H1 (cell line): ENCODE data around the gene SMIM35. TPM values are rescaled to one million over a fixed set of nuclear protein-coding genes. Genes with fewer than 3 reads are reported as not detected.

Experiments
- CTCF ChIA-PET: fragments of 300-600 bp; sonication (Branson Sonifier 250); formaldehyde crosslinking; loops from one replicate; lab custom pipeline; 2021; ENCODE audit not compliant: partially characterized antibody; lab: Charles Lee
- POLR2A ChIA-PET: fragments of 300-600 bp; sonication (Branson Sonifier 250); formaldehyde crosslinking; loops from one replicate; lab custom pipeline; 2021; ENCODE audit warnings: inconsistent platforms; ENCODE audit not compliant: partially characterized antibody; lab: Charles Lee
- DNase-seq, 2 experiments: peaks; one replicate each; pipeline versions ENCODE4 v3.0.0 to v3.0.0-alpha.2; 2010 to 2022; ENCODE audit warnings: low spot score in 2 of 2, low read depth in 1 of 2, mixed read lengths in 1 of 2
- FAIRE-seq: peaks from 2 replicates; lab custom pipeline; 2011; peaks lifted over from hg19 to GRCh38; lab: Jason Lieb, UNC
- H2AFZ ChIP-seq: 2 replicates; pipeline ENCODE4 v1.8.1; 2012; ENCODE audit warnings: low read length, inconsistent platforms
- H2AK5ac ChIP-seq: 2 replicates; pipeline ENCODE4 v1.6.1; 2013; ENCODE audit warnings: low read depth, low read length
- H2BK120ac ChIP-seq: replicated peaks from 2 replicates; pipeline ENCODE3; 2013; ENCODE audit warnings: low read depth, low read length, inconsistent platforms
- H2BK12ac ChIP-seq: 2 replicates; pipeline ENCODE4 v1.6.1; 2013; ENCODE audit warnings: low read depth, low read length
- H2BK15ac ChIP-seq: 2 replicates; pipeline ENCODE4 v1.6.1; 2013; ENCODE audit warnings: low read length
- H2BK20ac ChIP-seq: 2 replicates; pipeline ENCODE4 v1.6.1; 2013; ENCODE audit warnings: low read length
- H2BK5ac ChIP-seq: 2 replicates; pipeline ENCODE4 v1.6.1; 2013; ENCODE audit warnings: low read depth, low read length
- H3K14ac ChIP-seq: 2 replicates; pipeline ENCODE4 v1.6.1; 2013; ENCODE audit warnings: inconsistent platforms; ENCODE audit not compliant: insufficient read length
- H3K18ac ChIP-seq: 2 replicates; pipeline ENCODE4 v1.6.1; 2013; ENCODE audit warnings: low read length; ENCODE audit errors: extremely low read depth
- H3K23ac ChIP-seq: 2 replicates; pipeline ENCODE4 v1.6.1; 2013; ENCODE audit warnings: inconsistent platforms; ENCODE audit not compliant: insufficient read length
- H3K23me2 ChIP-seq: 2 replicates; pipeline ENCODE4 v1.6.1; 2013; ENCODE audit warnings: low read depth, low read length
- H3K27ac ChIP-seq: 2 replicates; pipeline ENCODE4 v1.6.1; 2011; ENCODE audit warnings: low read depth, low read length, inconsistent platforms
- H3K27me3 ChIP-seq, 4 experiments: replicated peaks in 1 of 4; 1 replicate in 1 of 4; 2 replicates in 3 of 4; pipeline versions ENCODE4 v1.6.1 to v1.8.1; 2011 to 2013; ENCODE audit warnings: low read length in 3 of 4, mild to moderate bottlenecking in 3 of 4, inconsistent platforms in 2 of 4, mixed read lengths in 2 of 4, moderate library complexity in 1 of 4; ENCODE audit not compliant: control insufficient read depth in 3 of 4, insufficient read depth in 3 of 4; ENCODE audit errors: extremely low read depth in 1 of 4
- H3K36me3 ChIP-seq, 4 experiments: 2 replicates each; pipeline versions ENCODE4 v1.6.1 to v1.8.1; 2011 to 2013; ENCODE audit warnings: mild to moderate bottlenecking in 4 of 4, low read length in 3 of 4, moderate library complexity in 2 of 4, control low read depth in 1 of 4, inconsistent platforms in 1 of 4; ENCODE audit not compliant: insufficient read depth in 4 of 4, control insufficient read depth in 2 of 4
- H3K4ac ChIP-seq: replicated peaks from 2 replicates; pipeline ENCODE3; 2013; ENCODE audit warnings: low read length, low read depth, mixed read lengths, inconsistent platforms; ENCODE audit not compliant: insufficient read length
- H3K4me1 ChIP-seq, 4 experiments: replicated peaks in 1 of 4; 1 replicate in 1 of 4; 2 replicates in 3 of 4; pipeline versions ENCODE4 v1.6.1 to v1.8.1; 2011 to 2013; ENCODE audit warnings: low read length in 3 of 4, inconsistent platforms in 2 of 4, mixed read lengths in 1 of 4; ENCODE audit not compliant: insufficient read depth in 4 of 4, control insufficient read depth in 3 of 4
- H3K4me2 ChIP-seq, 2 experiments: 2 replicates each; pipeline versions ENCODE4 v1.6.1 to v1.8.1; 2011 to 2013; ENCODE audit warnings: low read depth in 2 of 2, low read length in 2 of 2, control low read depth in 1 of 2, inconsistent platforms in 1 of 2, mild to moderate bottlenecking in 1 of 2; ENCODE audit not compliant: insufficient read depth in 1 of 2
- H3K4me3 ChIP-seq, 4 experiments: fragments of 200-600, 300-600 bp in 1 of 4; sonication (generic), shearing (Covaris generic), sonication (Bioruptor Twin) in 1 of 4; 2 replicates each; pipeline versions ENCODE4 v1.5.1 to v1.8.1; 2011 to 2016; ENCODE audit warnings: low read length in 4 of 4, low read depth in 3 of 4, control low read depth in 2 of 4, inconsistent platforms in 2 of 4, mild to moderate bottlenecking in 2 of 4, mixed read lengths in 1 of 4, moderate library complexity in 1 of 4; ENCODE audit not compliant: insufficient read depth in 2 of 4; ENCODE audit errors: extremely low read depth in 1 of 4
- H3K56ac ChIP-seq: replicated peaks from 2 replicates; pipeline ENCODE3; 2013; ENCODE audit warnings: low read depth, mild to moderate bottlenecking, mixed read lengths, low read length, inconsistent platforms; ENCODE audit not compliant: insufficient read length
- H3K79me1 ChIP-seq: 2 replicates; pipeline ENCODE4 v1.6.1; 2013; ENCODE audit warnings: low read depth, low read length, control low read depth
- H3K79me2 ChIP-seq, 2 experiments: 2 replicates each; pipeline versions ENCODE4 v1.6.1 to v1.8.1; 2012 to 2013; ENCODE audit warnings: low read length in 2 of 2, mild to moderate bottlenecking in 2 of 2, inconsistent platforms in 1 of 2; ENCODE audit not compliant: insufficient read depth in 2 of 2, control insufficient read depth in 1 of 2
- H3K9ac ChIP-seq, 4 experiments: replicated peaks in 1 of 4; 1 replicate in 1 of 4; 2 replicates in 3 of 4; pipeline versions ENCODE4 v1.6.1 to v1.8.1; 2011 to 2013; ENCODE audit warnings: low read depth in 3 of 4, low read length in 3 of 4, control low read depth in 2 of 4, mild to moderate bottlenecking in 2 of 4, moderate library complexity in 2 of 4, inconsistent platforms in 1 of 4; ENCODE audit errors: extremely low read depth in 1 of 4
- H3K9me3 ChIP-seq, 2 experiments: 2 replicates each; pipeline versions ENCODE4 v1.6.1 to v1.8.1; 2012 to 2013; ENCODE audit warnings: mild to moderate bottlenecking in 2 of 2, moderate library complexity in 2 of 2, control low read depth in 1 of 2, inconsistent platforms in 1 of 2, low read depth in 1 of 2, low read length in 1 of 2, mixed read lengths in 1 of 2; ENCODE audit not compliant: insufficient read depth in 2 of 2
- H4K20me1 ChIP-seq, 2 experiments: replicated peaks in 1 of 2; 2 replicates each; pipeline versions ENCODE3 to v1.8.1; 2011 to 2013; ENCODE audit warnings: inconsistent platforms in 2 of 2, low read length in 2 of 2, mild to moderate bottlenecking in 1 of 2; ENCODE audit not compliant: insufficient read depth in 2 of 2, control insufficient read depth in 1 of 2
- H4K5ac ChIP-seq: 2 replicates; pipeline ENCODE4 v1.6.1; 2013; ENCODE audit warnings: low read length, low read depth, mixed read lengths, inconsistent platforms; ENCODE audit not compliant: insufficient read length
- H4K8ac ChIP-seq: 2 replicates; pipeline ENCODE4 v1.8.0; 2013; ENCODE audit warnings: mild to moderate bottlenecking, moderate library complexity, low read length, inconsistent platforms; ENCODE audit not compliant: insufficient read depth; ENCODE audit errors: extremely low read depth
- H4K91ac ChIP-seq: replicated peaks from 2 replicates; pipeline ENCODE3; 2013; ENCODE audit warnings: low read length, mixed read lengths, inconsistent platforms; ENCODE audit not compliant: insufficient read length
- CTBP2 ChIP-seq: IDR thresholded peaks from 2 replicates; pipeline ENCODE4 v1.7.0; 2011; ENCODE audit warnings: borderline replicate concordance, mild to moderate bottlenecking, moderate library complexity, mixed read lengths, low read length; ENCODE audit not compliant: insufficient read depth, insufficient read length
- HDAC2 ChIP-seq, 2 experiments: fragments of 300-600 bp in 1 of 2; sonication (generic) in 1 of 2; IDR thresholded peaks; 2 replicates each; pipeline ENCODE4 v1.6.1; 2011 to 2012; ENCODE audit warnings: low read depth in 2 of 2, low read length in 2 of 2, mild to moderate bottlenecking in 2 of 2, moderate library complexity in 2 of 2, borderline replicate concordance in 1 of 2, inconsistent platforms in 1 of 2
- HDAC6 ChIP-seq: IDR thresholded peaks from one replicate; pipeline ENCODE4 v1.7.1; 2012; ENCODE audit warnings: low read depth, mild to moderate bottlenecking, inconsistent platforms, low read length, moderate library complexity
- JUN ChIP-seq: IDR thresholded peaks from 2 replicates; pipeline ENCODE4 v1.6.1; 2011; ENCODE audit warnings: low read depth, mild to moderate bottlenecking, improper control_type of control experiment, low read length
- WGBS, 2 experiments: shearing (Covaris generic) in 1 of 2; methylation state at CpG; one replicate each; pipeline versions ENCODE4 v1.1.6 to v1.1.7; 2013 to 2015; ENCODE audit warnings: low lambda C conversion rate in 2 of 2, mixed read lengths in 2 of 2, inconsistent platforms in 1 of 2, low coverage in 1 of 2, missing lambda C conversion rate in 1 of 2; ENCODE audit not compliant: insufficient replicate concordance in 2 of 2, insufficient coverage in 1 of 2, insufficient read length in 1 of 2; ENCODE audit errors: extremely low coverage in 1 of 2, missing lambda C conversion rate in 1 of 2; 5-methylcytosine and 5-hydroxymethylcytosine counted together
- polyA plus RNA-seq, 7 experiments: library from polyadenylated mRNA; depleted of rRNA in 3 of 7; stranded (reverse) in 5 of 7; unstranded in 2 of 7; fragments of >200 nt in 5 of 7; fragments of 200-250 nt in 2 of 7; gene quantifications; 1 replicate in 5 of 7; 2 replicates in 1 of 7; 4 replicates in 1 of 7; pipeline versions ENCODE4 v1.2.1 to v1.2.3, GENCODE V29; 2011 to 2013; ENCODE audit warnings: missing spikeins in 2 of 7, mixed read lengths in 2 of 7
- total RNA-seq: library from RNA; stranded (reverse); fragmentation: NEBNext Ultra II Directional; extraction: Animal tissue kit (Norgen Biotek cat#: 25700); gene quantifications from 2 replicates; pipeline ENCODE4 v1.2.1, GENCODE V29; 2021

SMIM35 gene
- total and polyA plus RNA-seq, 2 of the 8 experiments (the other 6 are each of a cell fraction or from before 2014, with no cell fraction given): not detected

- Histone ChIP-seq H3K14ac (no peak overlapping the region), H2BK15ac (no peak overlapping the region), H3K9me3 (no peaks in the 10 kb centered on the region), H3K4me1 (no peaks in the 10 kb centered on the region; a peak in 1 of 7 replicates), H3K4me3 (no peak overlapping the region), H4K91ac (no peak overlapping the region), H3K27me3 (no peaks in the 10 kb centered on the region), H2AK5ac (0 out of 2 replicates have a peak overlapping the region, but pooled peaks have one; percentile 15), H3K23ac (no peak overlapping the region), H2AFZ (no peak overlapping the region), H3K4me2 (no peak overlapping the region), H3K79me1 (no peaks in the 10 kb centered on the region), H3K18ac (no peak overlapping the region), H2BK120ac (no peak overlapping the region), H3K9ac (no peak overlapping the region), H3K27ac (no peak overlapping the region), H4K5ac (no peak overlapping the region), H3K79me2 (no peaks in the 10 kb centered on the region), H3K4ac (no peak overlapping the region), H3K23me2 (no peaks in the 10 kb centered on the region), H2BK5ac (no peak overlapping the region), H4K20me1 (no peaks in the 10 kb centered on the region), H3K36me3 (no peaks in the 10 kb centered on the region), H2BK12ac (peak overlapping the region; percentile 63; the same call in 1 of the 2 replicates), H4K8ac (no peak overlapping the region), H2BK20ac (no peak overlapping the region), H3K56ac (no peak overlapping the region)
- DNase-seq: no peak
- CTCF ChIA-PET: interaction anchor here (1.1 to 5.1 kb wide), 6 partner anchors 9 to 162 kb away, joined by 3 to 22 read pairs (median 4); no protein-coding TSS in a partner anchor
- no peak for FAIRE-seq
- POLR2A ChIA-PET: interaction anchor here (2.0 kb wide), 1 partner anchor 9 kb away, joined by 6 read pairs; no protein-coding TSS in a partner anchor
- WGBS, 2 experiments: 87% methylated on average over 10 of the region's 10 CpGs; no CpG with 5 or more reads in 1 of the 2 experiments
- no peak for TF ChIP-seq CTBP2
- TF ChIP-seq HDAC2 (IDR thresholded peaks at IDR 0.05; ENCODE audit: borderline replicate concordance in 1 of 2, low read depth in 2 of 2, low read length in 2 of 2): no peak
- no peak for TF ChIP-seq HDAC6
- TF ChIP-seq JUN: no peak
Measured at GRCh38 chr11:118133816-118134215, 47.1 kb upstream of the SMIM35 start.
